Fibroblast of lung (primary cell): ENCODE data around the gene DAZAP1. TPM values are rescaled to one million over a fixed set of nuclear protein-coding genes. Genes with fewer than 3 reads are reported as not detected.

Source experiments
- DNase-seq, 2 donors: peaks; one replicate each; pipeline versions ENCODE4 v3.0.0 to v3.0.0-alpha.2; 2010; ENCODE audit warnings: low read depth in 2 of 2
- H2AFZ ChIP-seq: 2 replicates; pipeline ENCODE4 v1.5.1; 2012; ENCODE audit warnings: low read length, control low read depth, inconsistent platforms
- H3K27ac ChIP-seq: 2 replicates; pipeline ENCODE4 v1.5.1; 2011; ENCODE audit warnings: low read length, control low read depth; ENCODE audit not compliant: insufficient read depth
- H3K27me3 ChIP-seq: 2 replicates; pipeline ENCODE4 v1.5.1; 2011; ENCODE audit warnings: mild to moderate bottlenecking, low read length; ENCODE audit not compliant: control insufficient read depth, insufficient read depth
- H3K36me3 ChIP-seq: 2 replicates; pipeline ENCODE4 v1.5.1; 2011; ENCODE audit warnings: low read length; ENCODE audit not compliant: control insufficient read depth, insufficient read depth
- H3K4me1 ChIP-seq: 2 replicates; pipeline ENCODE4 v1.5.1; 2011; ENCODE audit warnings: low read length; ENCODE audit not compliant: control insufficient read depth, insufficient read depth; ENCODE audit errors: extremely low read depth
- H3K4me2 ChIP-seq: 2 replicates; pipeline ENCODE4 v1.5.1; 2011; ENCODE audit warnings: low read length, control low read depth; ENCODE audit not compliant: insufficient read depth; ENCODE audit errors: extremely low read depth
- H3K4me3 ChIP-seq, 4 experiments: fragments of 200-600 bp in 1 of 4; sonication (generic) in 1 of 4; replicated peaks in 1 of 4; 2 replicates each; pipeline ENCODE4 v1.5.1; 2011 to 2016; ENCODE audit warnings: low read length in 4 of 4, low read depth in 3 of 4, mild to moderate bottlenecking in 3 of 4, control low read depth in 2 of 4, inconsistent platforms in 1 of 4, mixed read lengths in 1 of 4; ENCODE audit not compliant: insufficient read depth in 1 of 4; ENCODE audit errors: control extremely low read depth in 1 of 4
- H3K79me2 ChIP-seq: 2 replicates; pipeline ENCODE4 v1.5.1; 2012; ENCODE audit warnings: mild to moderate bottlenecking, low read length, inconsistent platforms; ENCODE audit not compliant: control insufficient read depth, insufficient read depth
- H3K9ac ChIP-seq: 2 replicates; pipeline ENCODE4 v1.5.1; 2011; ENCODE audit warnings: mild to moderate bottlenecking, low read length, control low read depth; ENCODE audit not compliant: insufficient read depth
- H3K9me3 ChIP-seq: 2 replicates; pipeline ENCODE4 v1.5.1; 2012; ENCODE audit warnings: low read depth, low read length; ENCODE audit not compliant: control insufficient read depth, insufficient read depth
- H4K20me1 ChIP-seq: 2 replicates; pipeline ENCODE4 v1.5.1; 2011; ENCODE audit warnings: low read length; ENCODE audit not compliant: control insufficient read depth, insufficient read depth; ENCODE audit errors: extremely low read depth
- CTCF ChIP-seq, 2 donors: IDR thresholded peaks in 1 of 2; conservative IDR thresholded peaks in 1 of 2; 1 replicate in 1 of 2; 2 replicates in 1 of 2; pipeline ENCODE4 v1.5.1; 2011 to 2012; ENCODE audit warnings: low read length in 2 of 2, control low read depth in 1 of 2, inconsistent platforms in 1 of 2, low read depth in 1 of 2, mild to moderate bottlenecking in 1 of 2
- EZH2 ChIP-seq: IDR thresholded peaks from 2 replicates; pipeline ENCODE4 v1.5.1; 2012; ENCODE audit warnings: low read length, control low read depth, mild to moderate bottlenecking; ENCODE audit errors: missing control alignments
- polyA plus RNA-seq, 2 donors: library from polyadenylated mRNA; depleted of rRNA in 1 of 2; stranded (reverse) in 1 of 2; unstranded in 1 of 2; fragments of >200 nt; gene quantifications; 2 replicates each; pipeline ENCODE4 v1.2.1, GENCODE V29; 2011 to 2012; ENCODE audit warnings: missing spikeins in 1 of 2
- total RNA-seq: library from RNA; depleted of rRNA; stranded (reverse); fragments of >200 nt; gene quantifications from 2 replicates; pipeline ENCODE4 v1.2.1, GENCODE V29; 2014

The DAZAP1 gene
- total and polyA plus RNA-seq, 2 donors (not counting 1 experiment from before 2014, with no cell fraction given): 44.6 to 49.5 TPM

- no peak overlapping the region for H3K4me3 ChIP-seq
- no peaks in the 10 kb centered on the region for H4K20me1 ChIP-seq
- H3K9ac ChIP-seq: no peak overlapping the region
- H3K36me3 ChIP-seq: no peaks in the 10 kb centered on the region
- no peaks in the 10 kb centered on the region for H3K27me3 ChIP-seq
- H2AFZ ChIP-seq: no peak overlapping the region
- H3K4me1 ChIP-seq: no peaks in the 10 kb centered on the region
- DNase-seq: no peak
- H3K4me2 ChIP-seq: no peak overlapping the region
- H3K27ac ChIP-seq: no peak overlapping the region
- no peaks in the 10 kb centered on the region for H3K79me2 ChIP-seq
- TF ChIP-seq EZH2: no peak
- no peak for TF ChIP-seq CTCF (conservative IDR thresholded peaks at IDR 0.05 in 1 of 2, IDR thresholded peaks at IDR 0.05 in 1 of 2; ENCODE audit: low read depth in 1 of 2, low read length in 2 of 2)
- no peaks in the 10 kb centered on the region for H3K9me3 ChIP-seq
Observed at GRCh38 chr19:1399079-1399478, 8.3 kb upstream of the DAZAP1 start.

GRCh38 chr19:1399745-1400144 is 7.6 kb upstream of the DAZAP1 start:
- Histone ChIP-seq H3K9me3 (no peaks in the 10 kb centered on the region), H3K4me2 (no peak overlapping the region)

More at GRCh38 chr19:1399745-1400144, 7.6 kb upstream of the DAZAP1 start:
- Histone ChIP-seq H3K9ac (no peak overlapping the region), H3K36me3 (no peaks in the 10 kb centered on the region), H3K4me3 (no peak overlapping the region), H3K4me1 (no peaks in the 10 kb centered on the region), H4K20me1 (no peaks in the 10 kb centered on the region), H3K27ac (no peak overlapping the region), H3K79me2 (no peaks in the 10 kb centered on the region), H3K27me3 (no peaks in the 10 kb centered on the region), H2AFZ (no peak overlapping the region)
- no peak for TF ChIP-seq EZH2
- no peak for TF ChIP-seq CTCF (conservative IDR thresholded peaks at IDR 0.05 in 1 of 2, IDR thresholded peaks at IDR 0.05 in 1 of 2; ENCODE audit: low read depth in 1 of 2, low read length in 2 of 2)
- no peak for DNase-seq
